Loucy (cell line): Measurements from ENCODE around the gene PRKN.

Experiments used
- CTCF ChIP-seq: fragments of 200-600 bp; sonication (generic); conservative IDR thresholded peaks from 2 replicates; pipeline ENCODE4 v1.5.1; 2014; ENCODE audit warnings: mild to moderate bottlenecking, antibody characterized with exemption, low read length
- EZH2phosphoT487 ChIP-seq: fragments of 200-600 bp; IDR thresholded peaks from 2 replicates; pipeline ENCODE4 v1.6.1; 2018; ENCODE audit warnings: antibody characterized with exemption, mild to moderate bottlenecking, moderate library complexity, borderline replicate concordance

GRCh38 chr6:161924516-161925116 is 803.0 kb downstream of the PRKN start:
- no peak for TF ChIP-seq CTCF
- TF ChIP-seq EZH2phosphoT487 = no peak
